Stimulated activated CD4-positive, alpha-beta T cell treated with anti-CD3 and anti-CD28 coated beads, Interleukin-1b, Interleukin-23, amount 100 ng/mL, for 48 hours (primary cell): ENCODE measurements around the gene ALPP.
"Not testable (repeated sequence)": the region's sequence is repeated elsewhere in the genome, so short reads cannot be mapped to it uniquely, and the experiment has no call there.

ENCODE experiments used
- DNase-seq: peaks from one replicate; pipeline ENCODE4 v3.0.0-alpha.2; 2020

ALPP gene

GRCh38 chr2:232341061-232341738 lies 37.4 kb upstream of the ALPP start:
- DNase-seq = no peak

- DNase-seq = no peak
These were observed 36.8 kb upstream of the ALPP start for GRCh38 chr2:232341739-232342126.

GRCh38 chr2:232342635-232343565 lies 35.7 kb upstream of the ALPP start:
- no peak for DNase-seq

GRCh38 chr2:232343821-232344220 lies 34.7 kb upstream of the ALPP start:
- no peak for DNase-seq

GRCh38 chr2:232345251-232345650 lies 33.3 kb upstream of the ALPP start:
- no peak for DNase-seq

- no peak for DNase-seq
These were observed 31.2 kb upstream of the ALPP start for GRCh38 chr2:232347369-232347768.

- DNase-seq = no peak
These were observed 29.6 kb upstream of the ALPP start for GRCh38 chr2:232348936-232349335.

- no peak for DNase-seq
These were observed 29.0 kb upstream of the ALPP start for GRCh38 chr2:232349546-232349945.

- no peak for DNase-seq
These were observed 28.5 kb upstream of the ALPP start for GRCh38 chr2:232349946-232350635.

GRCh38 chr2:232350804-232351685 lies 27.5 kb upstream of the ALPP start:
- DNase-seq = no peak

- DNase-seq = no peak
These were observed 26.7 kb upstream of the ALPP start for GRCh38 chr2:232351686-232352510.

GRCh38 chr2:232352511-232353091 lies 25.9 kb upstream of the ALPP start:
- no peak for DNase-seq

GRCh38 chr2:232353096-232353495 lies 25.5 kb upstream of the ALPP start:
- DNase-seq = no peak

- DNase-seq = no peak
These were observed 24.9 kb upstream of the ALPP start for GRCh38 chr2:232353660-232354059.

- no peak for DNase-seq
These were observed 24.5 kb upstream of the ALPP start for GRCh38 chr2:232354069-232354468.

GRCh38 chr2:232361646-232362045 lies 16.9 kb upstream of the ALPP start:
- DNase-seq = no peak

GRCh38 chr2:232362174-232362900 lies 16.2 kb upstream of the ALPP start:
- no peak for DNase-seq

GRCh38 chr2:232363064-232363783 lies 15.3 kb upstream of the ALPP start:
- not testable (repeated sequence) for DNase-seq

GRCh38 chr2:232363784-232364615 lies 14.6 kb upstream of the ALPP start:
- no peak for DNase-seq
